GM18505 (cell line): ENCODE measurements around the gene SLC17A5.
A peak's percentile ranks its signal among the peaks of the same experiment; 100 is the strongest.
"Not testable (repeated sequence)": the region's sequence is repeated elsewhere in the genome, so short reads cannot be mapped to it uniquely, and the experiment has no call there.

Source experiments
- ATAC-seq: cut with Tn5 transposase; IDR thresholded peaks from one replicate; pipeline ENCODE4 v1.9.1; 2021; ENCODE audit not compliant: unreplicated experiment
- POLR2A ChIP-seq: IDR thresholded peaks from 4 replicates; pipeline ENCODE4 v1.6.1; 2011; ENCODE audit warnings: borderline replicate concordance; ENCODE audit not compliant: insufficient read depth, insufficient read length; ENCODE audit errors: extremely low read depth

Gene SLC17A5

GRCh38 chr6:73558624-73559398 is 95.0 kb downstream of the SLC17A5 start:
- peak; percentile 41 for ATAC-seq
- no peak for TF ChIP-seq POLR2A

- TF ChIP-seq POLR2A, result no peak
- ATAC-seq, result no peak
Observed at GRCh38 chr6:73556836-73557235, 97.0 kb downstream of the SLC17A5 start.

- ATAC-seq, result not testable (repeated sequence)
Observed at GRCh38 chr6:73555380-73555949, 98.3 kb downstream of the SLC17A5 start.

- ATAC-seq, result not testable (repeated sequence)
Observed at GRCh38 chr6:73551115-73551514, 102.7 kb downstream of the SLC17A5 start.

- no peak for TF ChIP-seq POLR2A
- ATAC-seq, result no peak
Observed at GRCh38 chr6:73548458-73549446, 105.0 kb downstream of the SLC17A5 start.

- no peak for ATAC-seq
- no peak for TF ChIP-seq POLR2A
Observed at GRCh38 chr6:73547036-73547435, 106.8 kb downstream of the SLC17A5 start.
